GM10248 (cell line): Measurements from ENCODE around the gene CCDC15.
A peak's percentile ranks its signal among the peaks of the same experiment; 100 is the strongest.

ENCODE experiments used
- CTCF ChIA-PET: fragments of 300-600 bp; sonication (Branson Sonifier 250); formaldehyde crosslinking; extraction: SDS; loops from one replicate; lab custom pipeline; 2021; ENCODE audit warnings: antibody characterized with exemption; lab: Yijun Ruan, JAX
- POLR2A ChIA-PET: fragments of 350-650 bp; sonication (Branson Sonifier 250); formaldehyde crosslinking; extraction: SDS; loops from one replicate; lab custom pipeline; 2020; ENCODE audit warnings: antibody characterized with exemption; lab: Yijun Ruan, JAX
- DNase-seq: peaks from one replicate; pipeline ENCODE4 v3.0.0; 2012; ENCODE audit errors: extremely low spot score
- CTCF ChIP-seq: IDR thresholded peaks from 2 replicates; pipeline ENCODE4 v1.5.1; 2012; ENCODE audit warnings: mild to moderate bottlenecking, low read depth; ENCODE audit errors: extremely low read depth, missing control alignments, control extremely low read depth

The CCDC15 gene

GRCh38 chr11:125068368-125068767 is 114.4 kb downstream of the CCDC15 start:
- CTCF ChIA-PET, result interaction anchor here (0.7 to 1.4 kb wide), 2 partner anchors 11 to 385 kb away, joined by 3 read pairs; no protein-coding TSS in a partner anchor
- DNase-seq, result no peak
- POLR2A ChIA-PET, result no interaction called here
- no peak for TF ChIP-seq CTCF

GRCh38 chr11:125069008-125069407 is 115.0 kb downstream of the CCDC15 start:
- ChIA-PET POLR2A (no interaction called here), CTCF (interaction anchor here (0.9 to 1.4 kb wide), 2 partner anchors 22 to 384 kb away, joined by 3 read pairs; no protein-coding TSS in a partner anchor)
- no peak for DNase-seq
- no peak for TF ChIP-seq CTCF

GRCh38 chr11:125069796-125070195 is 115.8 kb downstream of the CCDC15 start:
- peak; percentile 10 for DNase-seq
- CTCF ChIA-PET, result interaction anchor here (1.0 to 1.5 kb wide), 5 partner anchors 9 to 383 kb away, joined by 3 to 8 read pairs (median 3); no protein-coding TSS in a partner anchor
- TF ChIP-seq CTCF, result no peak
- POLR2A ChIA-PET, result no interaction called here

GRCh38 chr11:125070699-125071254 is 116.8 kb downstream of the CCDC15 start:
- no peak for TF ChIP-seq CTCF
- DNase-seq, result peak; percentile 83
- CTCF ChIA-PET, result interaction anchor here (1.0 to 1.5 kb wide), 5 partner anchors 10 to 72 kb away, joined by 3 to 8 read pairs (median 3); no protein-coding TSS in a partner anchor
- POLR2A ChIA-PET, result no interaction called here

GRCh38 chr11:125071435-125071834 is 117.4 kb downstream of the CCDC15 start:
- TF ChIP-seq CTCF, result no peak
- peak; percentile 18 for DNase-seq
- POLR2A ChIA-PET, result interaction anchor here (0.7 kb wide), 1 partner anchor 40 kb away, joined by 3 read pairs; the partner anchor contains the start of gene TMEM218
- CTCF ChIA-PET, result interaction anchor here (1.0 to 1.9 kb wide), 7 partner anchors 10 to 71 kb away, joined by 3 to 8 read pairs (median 4); partner anchors contain the start of gene TMEM218

GRCh38 chr11:125071846-125072217 is 117.8 kb downstream of the CCDC15 start:
- TF ChIP-seq CTCF, result no peak
- DNase-seq, result peak; percentile 19
- ChIA-PET POLR2A (interaction anchor here (0.7 to 1.2 kb wide), 2 partner anchors 9 to 40 kb away, joined by 3 read pairs; partner anchors contain the start of genes SLC37A2 and TMEM218), CTCF (interaction anchor here (1.0 to 2.0 kb wide), 10 partner anchors 8 to 195 kb away, joined by 3 to 9 read pairs (median 5); partner anchors contain the start of genes SLC37A2 and TMEM218)
